DND-41 (cell line): Measurements from ENCODE around the gene ALKBH5.

Experiments
- ATAC-seq: fragments of 200-7000 bp; cut with Tn5 transposase; 3 replicates; pipeline ENCODE4 v1.9.1; 2021; ENCODE audit warnings: low read depth; ENCODE audit not compliant: insufficient read depth
- DNase-seq: peaks from one replicate; pipeline ENCODE4 v3.0.0-alpha.2; 2020
- H2AFZ ChIP-seq: 2 replicates; pipeline ENCODE4 v1.6.0; 2012; ENCODE audit warnings: low read depth, low read length
- H3K27ac ChIP-seq: 2 replicates; pipeline ENCODE4 v1.5.1; 2012; ENCODE audit warnings: low read length, inconsistent platforms
- H3K27me3 ChIP-seq: fragments of 200-600 bp; sonication (generic); 2 replicates; pipeline ENCODE4 v1.6.0; 2012; ENCODE audit warnings: low read length, mild to moderate bottlenecking, inconsistent platforms; ENCODE audit not compliant: insufficient read depth, poor library complexity
- H3K36me3 ChIP-seq: 2 replicates; pipeline ENCODE4 v1.5.1; 2012; ENCODE audit warnings: low read length, inconsistent platforms; ENCODE audit not compliant: insufficient read depth
- H3K4me1 ChIP-seq: 2 replicates; pipeline ENCODE4 v1.5.1; 2012; ENCODE audit warnings: mild to moderate bottlenecking, low read length; ENCODE audit not compliant: insufficient read depth
- H3K4me2 ChIP-seq: 2 replicates; pipeline ENCODE4 v1.6.0; 2012; ENCODE audit warnings: mild to moderate bottlenecking, moderate library complexity, low read length, inconsistent platforms; ENCODE audit not compliant: insufficient read depth
- H3K4me3 ChIP-seq, 2 experiments: fragments of 200-600 bp in 1 of 2; shearing (Covaris generic) in 1 of 2; 2 replicates each; pipeline ENCODE4 v1.5.1; 2012 to 2016; ENCODE audit warnings: inconsistent platforms in 2 of 2, low read length in 2 of 2, mild to moderate bottlenecking in 2 of 2, low read depth in 1 of 2, moderate library complexity in 1 of 2
- H3K79me2 ChIP-seq: 2 replicates; pipeline ENCODE4 v1.6.0; 2012; ENCODE audit warnings: low read length, inconsistent platforms; ENCODE audit not compliant: insufficient read depth
- H3K9ac ChIP-seq: 2 replicates; pipeline ENCODE4 v1.6.0; 2012; ENCODE audit warnings: low read depth, mild to moderate bottlenecking, inconsistent platforms, low read length, moderate library complexity
- H3K9me3 ChIP-seq: 2 replicates; pipeline ENCODE4 v1.5.1; 2012; ENCODE audit warnings: low read length, moderate library complexity, mild to moderate bottlenecking, inconsistent platforms; ENCODE audit not compliant: insufficient read depth, severe bottlenecking
- H4K20me1 ChIP-seq: 2 replicates; pipeline ENCODE4 v1.6.0; 2012; ENCODE audit warnings: low read length; ENCODE audit not compliant: insufficient read depth
- CTCF ChIP-seq: IDR thresholded peaks from 2 replicates; pipeline ENCODE4 v1.5.1; 2012; ENCODE audit warnings: borderline replicate concordance, low read length, moderate library complexity, mild to moderate bottlenecking; ENCODE audit not compliant: poor library complexity, severe bottlenecking; ENCODE audit errors: extremely low read depth
- EZH2 ChIP-seq: IDR thresholded peaks from 3 replicates; pipeline ENCODE4 v1.6.1; 2012; ENCODE audit warnings: borderline replicate concordance, low read depth, mild to moderate bottlenecking, moderate library complexity, low read length, inconsistent platforms; ENCODE audit not compliant: severe bottlenecking

The ALKBH5 gene

DNA sequence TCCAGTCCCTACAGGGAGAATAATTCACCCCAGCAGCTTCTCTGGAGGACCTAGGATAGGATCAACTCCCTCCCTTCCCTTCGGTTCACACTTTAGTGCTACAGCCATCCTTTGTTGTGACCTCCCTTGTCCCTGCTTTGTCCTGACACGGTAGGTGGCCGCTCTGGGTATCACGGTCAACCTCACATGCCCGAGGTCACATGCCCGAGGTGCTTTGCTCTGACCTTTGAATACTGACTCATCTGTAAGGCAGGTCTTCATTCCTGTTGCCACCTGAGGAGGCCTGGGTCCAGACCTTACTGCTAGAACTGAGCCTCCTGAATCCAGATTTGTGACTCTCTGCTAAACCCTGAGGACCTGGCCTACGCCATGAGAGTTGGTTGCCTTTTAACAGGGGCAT lies 19.7 kb downstream of the ALKBH5 start:
- no peaks in the 10 kb centered on the region for H3K27me3 ChIP-seq
- H3K4me3 ChIP-seq: no peak overlapping the region
- no peaks in the 10 kb centered on the region for H3K4me1 ChIP-seq
- H3K9ac ChIP-seq: no peak overlapping the region
- TF ChIP-seq CTCF (no peak), EZH2 (no peak)
- DNase-seq: no peak
- no peaks in the 10 kb centered on the region for H3K9me3 ChIP-seq
- no peak overlapping the region for H2AFZ ChIP-seq
- peaks cover 85% of the 10 kb centered on the region for H4K20me1 ChIP-seq
- ATAC-seq: no peak
- H3K36me3 ChIP-seq: peaks cover 86% of the 10 kb centered on the region
- H3K79me2 ChIP-seq: peaks cover 67% of the 10 kb centered on the region
- no peak overlapping the region for H3K4me2 ChIP-seq
- no peak overlapping the region for H3K27ac ChIP-seq

GRCh38 chr17:18205861-18206260 lies 22.2 kb downstream of the ALKBH5 start:
- H4K20me1 ChIP-seq: peaks cover 68% of the 10 kb centered on the region
- H3K79me2 ChIP-seq: peaks cover 42% of the 10 kb centered on the region
- no peaks in the 10 kb centered on the region for H3K9me3 ChIP-seq
- TF ChIP-seq CTCF: no peak
- TF ChIP-seq EZH2: no peak
- H3K27me3 ChIP-seq: no peaks in the 10 kb centered on the region
- H3K4me3 ChIP-seq: no peak overlapping the region
- DNase-seq (no peak), ATAC-seq (no peak)
- H3K9ac ChIP-seq: no peak overlapping the region
- H2AFZ ChIP-seq: no peak overlapping the region
- H3K27ac ChIP-seq: no peak overlapping the region
- H3K36me3 ChIP-seq: peaks cover 88% of the 10 kb centered on the region
- H3K4me2 ChIP-seq: no peak overlapping the region
- H3K4me1 ChIP-seq: no peaks in the 10 kb centered on the region

DNA sequence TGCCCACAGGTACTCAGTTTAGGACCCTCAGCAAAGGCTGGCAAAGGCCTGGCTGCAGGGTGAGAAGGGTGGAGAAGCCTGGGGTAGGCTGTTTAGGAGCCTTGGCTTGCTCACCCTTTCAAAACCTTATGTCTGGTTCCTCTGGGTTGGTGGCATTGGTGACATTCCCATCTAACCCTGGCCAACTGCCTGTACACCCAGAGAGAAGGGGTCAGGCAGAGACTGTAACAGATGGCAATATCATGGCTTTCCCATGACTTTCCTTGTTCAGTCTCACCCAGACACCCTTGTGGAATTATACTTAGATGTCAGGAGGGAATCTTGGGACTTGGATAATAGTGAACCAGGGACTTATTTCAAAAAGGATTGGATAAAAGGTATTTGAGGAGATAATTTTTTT lies 23.3 kb downstream of the ALKBH5 start:
- ATAC-seq (no peak), DNase-seq (no peak)
- no peaks in the 10 kb centered on the region for H3K27me3 ChIP-seq
- H3K4me3 ChIP-seq: no peak overlapping the region
- no peak overlapping the region for H3K9ac ChIP-seq
- H2AFZ ChIP-seq: no peak overlapping the region
- H3K27ac ChIP-seq: no peak overlapping the region
- no peaks in the 10 kb centered on the region for H3K9me3 ChIP-seq
- H3K4me1 ChIP-seq: no peaks in the 10 kb centered on the region
- peaks cover 32% of the 10 kb centered on the region for H3K79me2 ChIP-seq
- H3K4me2 ChIP-seq: no peak overlapping the region
- peaks cover 82% of the 10 kb centered on the region for H3K36me3 ChIP-seq
- peaks cover 64% of the 10 kb centered on the region for H4K20me1 ChIP-seq
- TF ChIP-seq CTCF (no peak), EZH2 (no peak)

GRCh38 chr17:18208092-18208491 lies 24.5 kb downstream of the ALKBH5 start:
- peaks cover 76% of the 10 kb centered on the region for H3K36me3 ChIP-seq
- H3K4me1 ChIP-seq: no peaks in the 10 kb centered on the region
- no peaks in the 10 kb centered on the region for H3K27me3 ChIP-seq
- H3K9me3 ChIP-seq: no peaks in the 10 kb centered on the region
- H2AFZ ChIP-seq: no peak overlapping the region
- no peak overlapping the region for H3K9ac ChIP-seq
- peaks cover 23% of the 10 kb centered on the region for H3K79me2 ChIP-seq
- no peak for ATAC-seq
- no peak overlapping the region for H3K4me2 ChIP-seq
- TF ChIP-seq EZH2 (no peak), CTCF (no peak)
- peaks cover 56% of the 10 kb centered on the region for H4K20me1 ChIP-seq
- H3K4me3 ChIP-seq: no peak overlapping the region
- no peak for DNase-seq
- H3K27ac ChIP-seq: no peak overlapping the region
